Lower lobe of right lung (tissue), 2 donors: ENCODE data around the gene COQ10A. TPM values are rescaled to one million over a fixed set of nuclear protein-coding genes. Genes with fewer than 3 reads are reported as not detected.

ENCODE experiments used
- ATAC-seq, 2 donors: fragments of 200-7000 bp; cut with Tn5 transposase; one replicate each; pipeline ENCODE4 v1.9.1; 2020 to 2022; ENCODE audit warnings: mild to moderate bottlenecking in 2 of 2, moderate library complexity in 2 of 2
- DNase-seq: peaks from one replicate; pipeline ENCODE4 v3.0.0-alpha.2; 2020
- H3K27ac ChIP-seq: fragments of 200-600 bp; one replicate; pipeline ENCODE4 v1.8.0; 2022
- H3K27me3 ChIP-seq: fragments of 200-600 bp; one replicate; pipeline ENCODE4 v1.8.0; 2022; ENCODE audit warnings: low read depth
- H3K36me3 ChIP-seq: fragments of 200-600 bp; one replicate; pipeline ENCODE4 v1.8.0; 2022; ENCODE audit warnings: mild to moderate bottlenecking
- H3K4me1 ChIP-seq: fragments of 200-600 bp; one replicate; pipeline ENCODE4 v1.8.0; 2022
- H3K4me3 ChIP-seq: fragments of 200-600 bp; one replicate; pipeline ENCODE4 v1.8.0; 2022; ENCODE audit warnings: mild to moderate bottlenecking
- H3K9me3 ChIP-seq: fragments of 200-600 bp; one replicate; pipeline ENCODE4 v1.8.0; 2022
- CTCF ChIP-seq: fragments of 200-600 bp; IDR thresholded peaks from one replicate; pipeline ENCODE4 v1.8.0; 2022; ENCODE audit warnings: antibody characterized with exemption, mild to moderate bottlenecking
- intact Hi-C: fragments of 100-400 bp; cut with DNase I; formaldehyde crosslinking; loops from one replicate; pipeline ENCODE4 v1.11.0; 2022
- total RNA-seq: library from RNA; stranded (reverse); fragmentation: NEBNext Ultra II Directional; extraction: Animal tissue kit (Norgen Biotek cat#: 25700); gene quantifications from one replicate; pipeline ENCODE4 v1.2.1, GENCODE V29; 2021
- donor health status: DM: no; HTN: yes; CAD: no; lungs with severe emphysema.

COQ10A gene
- total RNA-seq, 1 donor from 2014 or later = 12.8 TPM

DNA sequence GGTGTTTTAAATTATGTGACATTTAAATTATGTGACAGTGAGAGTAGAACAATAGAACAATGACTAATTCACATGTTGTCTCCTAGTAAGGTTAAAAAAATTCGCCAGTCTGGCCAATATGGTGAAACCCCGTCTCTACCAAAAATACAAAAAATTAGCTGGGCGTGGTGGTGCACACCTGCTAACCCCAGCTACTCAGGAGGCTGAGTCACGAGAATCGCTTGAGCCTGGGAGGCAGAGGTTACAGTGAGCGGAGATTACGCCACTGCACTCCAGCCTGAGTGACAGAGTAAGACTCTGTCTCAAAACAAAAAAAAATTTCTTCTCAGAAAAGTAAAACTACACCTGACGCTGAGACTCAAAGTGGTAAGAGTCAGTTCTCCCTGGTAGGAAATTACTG, 30.7 kb downstream of the COQ10A start:
- H3K4me1 ChIP-seq = peaks cover 60% of the 10 kb centered on the region
- DNase-seq = no peak
- H3K4me3 ChIP-seq = no peak overlapping the region
- H3K9me3 ChIP-seq = no peaks in the 10 kb centered on the region
- peaks cover 14% of the 10 kb centered on the region for H3K36me3 ChIP-seq
- intact Hi-C loops = no loop called here
- no peaks in the 10 kb centered on the region for H3K27me3 ChIP-seq
- TF ChIP-seq CTCF = no peak
- H3K27ac ChIP-seq = no peak overlapping the region
- no peak for ATAC-seq

- Histone ChIP-seq H3K9me3 (no peaks in the 10 kb centered on the region), H3K4me1 (peaks cover 62% of the 10 kb centered on the region), H3K27ac (peak overlapping the region; percentile 94), H3K4me3 (peak overlapping the region; percentile 70), H3K36me3 (peaks cover 17% of the 10 kb centered on the region), H3K27me3 (no peaks in the 10 kb centered on the region)
- intact Hi-C loops = no loop called here
- ATAC-seq (no peak), DNase-seq (no peak)
- TF ChIP-seq CTCF = no peak
Observed at GRCh38 chr12:56298828-56299227, 32.1 kb downstream of the COQ10A start.

GRCh38 chr12:56299308-56299852, 32.6 kb downstream of the COQ10A start:
- no peaks in the 10 kb centered on the region for H3K9me3 ChIP-seq
- peaks cover 57% of the 10 kb centered on the region for H3K4me1 ChIP-seq
- no peak for DNase-seq

DNA sequence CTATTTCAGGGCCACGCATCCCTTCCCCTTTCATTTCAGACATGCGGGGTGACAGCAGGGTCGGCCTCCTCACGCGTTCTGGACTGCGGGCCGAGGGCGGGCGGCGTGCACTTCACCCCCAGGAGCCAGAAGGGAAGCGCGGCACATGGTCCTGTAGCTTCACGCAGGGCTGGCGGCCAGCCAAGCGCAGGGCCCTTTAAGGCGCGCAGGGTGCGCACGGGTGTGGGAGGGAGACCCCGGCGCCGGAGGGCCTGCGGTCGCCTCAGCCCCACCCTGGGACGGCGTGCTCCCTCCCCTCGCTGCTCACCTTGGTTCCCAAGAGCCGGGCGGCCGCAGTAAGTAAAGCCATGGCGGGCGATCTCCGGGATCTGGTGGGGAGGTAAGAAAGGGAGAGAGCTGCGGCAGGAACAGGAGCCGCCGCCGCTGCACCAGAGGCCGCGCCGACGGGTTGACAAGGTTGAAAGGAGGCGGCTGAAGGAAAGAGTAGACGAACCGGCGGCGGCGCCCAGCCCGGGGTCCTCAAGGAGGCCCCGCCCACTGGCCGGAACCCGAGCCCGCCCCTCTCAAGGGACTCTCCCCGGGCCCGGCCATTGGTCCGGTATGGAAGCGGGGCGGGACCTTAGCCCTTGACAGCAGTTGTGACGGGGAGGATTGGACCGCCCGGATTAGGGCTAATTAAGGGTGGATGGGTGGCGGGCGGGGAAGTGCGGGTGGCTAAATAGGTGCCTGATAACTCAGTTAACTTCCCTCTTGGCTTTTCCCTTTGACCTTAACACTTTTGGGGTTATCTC, 33.3 kb downstream of the COQ10A start, which contains the start of gene CS:
CS (minus strand) TSS at position 478 of the 791 bp plus-strand sequence; CDS start at position 349, 129 bp downstream.
- Histone ChIP-seq H3K4me3 (peak within 1 kb of the TSS; percentile 70), H3K27ac (peak within 1 kb of the TSS; percentile 94), H3K27me3 (no peaks in the 10 kb centered on the region), H3K36me3 (peaks cover 18% of the 10 kb centered on the region), H3K9me3 (no peaks in the 10 kb centered on the region), H3K4me1 (peaks cover 57% of the 10 kb centered on the region)
- peak; percentile 99 for ATAC-seq
- DNase-seq = peak; percentile 99
- no peak for TF ChIP-seq CTCF
- intact Hi-C loops = no loop called here

More at GRCh38 chr12:56299308-56299852, 32.6 kb downstream of the COQ10A start:
- intact Hi-C loops = no loop called here
- ATAC-seq = peak; percentile 0 to 18
- Histone ChIP-seq H3K27ac (peak overlapping the region; percentile 94), H3K36me3 (peaks cover 17% of the 10 kb centered on the region), H3K4me3 (peak overlapping the region; percentile 70), H3K27me3 (no peaks in the 10 kb centered on the region)
- TF ChIP-seq CTCF = no peak

DNA sequence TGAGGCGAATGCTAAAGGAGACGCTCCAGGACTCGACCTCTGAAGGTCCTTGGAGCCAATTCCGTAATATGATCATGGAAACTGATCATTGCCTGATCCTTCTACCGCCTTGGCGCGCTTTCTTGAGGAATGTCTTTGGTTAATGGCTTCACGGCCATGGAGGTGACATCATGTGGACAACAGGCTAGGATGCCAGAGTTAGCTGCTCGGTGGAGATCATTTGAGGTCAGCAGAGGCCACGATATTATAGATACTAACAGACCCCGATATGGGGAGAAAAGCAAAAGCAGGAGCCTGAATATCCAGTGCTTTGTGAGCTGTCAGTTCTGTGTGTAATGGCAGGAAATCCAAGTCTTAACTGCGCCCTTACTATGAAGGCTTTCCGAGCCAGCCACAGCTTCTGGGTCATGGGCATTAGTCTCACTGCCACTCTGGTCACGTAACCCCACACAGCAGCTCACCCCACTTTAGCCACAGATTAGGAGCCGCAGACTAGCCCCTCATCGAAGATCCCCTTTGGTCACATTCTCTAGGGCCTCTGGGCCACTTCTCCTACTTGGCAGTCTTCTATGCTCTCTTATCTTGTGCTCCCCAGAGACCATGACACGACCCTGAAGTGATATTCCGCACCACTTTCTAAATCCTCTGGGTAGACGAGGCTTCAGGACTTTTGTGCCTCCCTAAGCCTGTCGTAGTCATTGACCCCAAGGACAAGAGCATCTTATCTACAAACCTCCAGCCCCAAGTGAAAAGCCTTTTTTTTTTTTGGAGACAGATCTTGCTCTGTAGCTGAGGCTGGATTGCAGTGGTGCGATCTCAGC, 34.1 kb downstream of the COQ10A start:
- intact Hi-C loops = no loop called here
- no peak for TF ChIP-seq CTCF
- Histone ChIP-seq H3K27me3 (no peaks in the 10 kb centered on the region), H3K9me3 (no peaks in the 10 kb centered on the region), H3K4me3 (peak overlapping the region; percentile 70), H3K36me3 (peaks cover 24% of the 10 kb centered on the region), H3K4me1 (peaks cover 55% of the 10 kb centered on the region), H3K27ac (peak overlapping the region; percentile 94)
- ATAC-seq = peak; percentile 6 to 38
- no peak for DNase-seq
